Glomerular endothelial cell (primary cell): ENCODE results near the gene DOCK4. TPM values are rescaled to one million over a fixed set of nuclear protein-coding genes. Genes with fewer than 3 reads are reported as not detected.

Experiments
- DNase-seq: peaks from one replicate; pipeline ENCODE4 v3.0.0-alpha.2; 2011; ENCODE audit warnings: low read depth, low spot score; ENCODE audit errors: extremely low read depth
- total RNA-seq: library from RNA; depleted of rRNA; stranded (reverse); fragments of >200 nt; gene quantifications from 2 replicates; pipeline ENCODE4 v1.2.3, GENCODE V29; 2015

DOCK4 gene
- total RNA-seq, 1 donor from 2014 or later: 150 TPM

DNA sequence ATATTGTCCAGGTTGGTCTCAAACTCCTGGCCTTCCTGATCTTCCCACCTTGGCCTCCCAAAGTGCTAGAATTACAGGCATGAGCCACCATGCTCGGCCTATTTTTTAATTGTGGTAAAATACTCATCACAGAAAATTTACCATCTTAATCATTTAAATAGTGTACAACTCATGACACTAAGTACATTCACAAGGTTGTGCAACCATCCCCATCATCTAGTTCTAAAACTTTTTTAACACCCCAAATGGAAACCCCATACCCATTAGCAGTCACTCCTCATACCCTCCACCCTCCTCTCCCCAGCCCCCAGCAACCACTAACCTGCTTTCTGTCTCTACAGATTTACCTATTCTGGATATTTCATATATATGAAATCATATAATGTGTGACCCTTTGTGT lies 90.3 kb downstream of the DOCK4 start:
- DNase-seq: no peak

- no peak for DNase-seq
Observed at GRCh38 chr7:112113913-112114575, 92.2 kb downstream of the DOCK4 start.

- DNase-seq: no peak
Observed at GRCh38 chr7:112112822-112113255, 93.4 kb downstream of the DOCK4 start.

GRCh38 chr7:112110651-112111050 lies 95.5 kb downstream of the DOCK4 start:
- DNase-seq: no peak

DNA sequence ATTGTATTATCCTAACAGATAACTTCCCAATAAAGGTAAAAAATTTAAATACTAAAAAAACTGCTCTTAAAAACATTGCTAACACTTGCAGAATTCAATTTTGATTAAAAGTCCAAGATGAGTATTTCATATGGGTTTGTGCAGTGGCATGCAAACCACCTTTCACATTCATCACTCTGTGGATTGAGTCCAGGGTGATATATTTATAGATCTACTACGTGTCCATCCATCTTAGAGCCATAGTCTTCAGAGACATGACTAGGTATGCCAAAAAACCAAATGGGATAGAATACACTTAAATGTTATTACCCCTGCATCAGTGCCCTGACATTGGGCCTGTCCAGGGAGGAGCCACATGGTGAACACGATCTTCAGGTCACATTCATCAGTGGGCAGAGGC lies 96.0 kb downstream of the DOCK4 start:
- no peak for DNase-seq

- DNase-seq: no peak
Observed at GRCh38 chr7:112108981-112109380, 97.2 kb downstream of the DOCK4 start.

- no peak for DNase-seq
Observed at GRCh38 chr7:112105584-112106530, 100.3 kb downstream of the DOCK4 start.

- no peak for DNase-seq
Observed at GRCh38 chr7:112104120-112104519, 102.1 kb downstream of the DOCK4 start.

- no peak for DNase-seq
Observed at GRCh38 chr7:112103246-112103645, 103.0 kb downstream of the DOCK4 start.

GRCh38 chr7:112101201-112101846 lies 104.9 kb downstream of the DOCK4 start:
- no peak for DNase-seq

DNA sequence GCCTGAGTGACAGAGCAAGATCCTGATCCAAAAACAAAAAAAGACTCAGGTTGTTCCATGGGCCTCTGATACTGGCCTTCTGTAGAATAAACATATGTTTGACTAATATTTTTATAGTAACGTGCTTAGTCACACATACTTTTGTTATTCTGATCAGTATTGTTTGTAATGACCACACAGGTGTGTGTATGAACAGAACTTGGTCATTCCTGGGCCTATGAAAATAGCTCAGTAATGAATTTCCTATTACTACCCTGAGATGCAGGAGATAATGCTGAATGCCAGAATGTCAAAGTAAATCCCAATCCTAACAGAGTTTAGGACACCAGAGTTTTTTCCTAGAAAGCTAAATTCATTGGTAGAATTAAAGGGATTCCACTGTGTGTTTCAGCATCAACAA lies 108.7 kb downstream of the DOCK4 start:
- DNase-seq: no peak

- no peak for DNase-seq
Observed at GRCh38 chr7:112093409-112093808, 112.8 kb downstream of the DOCK4 start.

- DNase-seq: no peak
Observed at GRCh38 chr7:112092709-112093395, 113.3 kb downstream of the DOCK4 start.

DNA sequence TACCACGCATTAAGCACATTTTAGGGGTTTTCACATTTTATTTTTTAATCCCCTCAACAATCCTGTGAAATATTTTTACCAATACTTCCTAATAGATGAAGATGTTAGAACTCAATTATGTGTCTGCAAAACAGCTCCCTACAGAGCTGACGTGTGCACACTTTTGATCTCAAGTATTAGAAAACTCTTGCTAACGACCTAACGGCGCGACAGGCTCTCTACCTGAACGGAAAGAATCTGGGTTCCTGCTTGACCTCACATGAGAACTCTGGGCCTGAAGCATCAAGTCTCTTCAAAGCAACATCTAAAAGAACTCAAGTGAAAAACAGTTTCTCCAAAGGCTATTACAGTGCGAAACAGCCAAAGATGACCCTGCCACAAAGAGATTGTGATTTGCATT lies 113.9 kb downstream of the DOCK4 start:
- DNase-seq: no peak

GRCh38 chr7:112091768-112092167 lies 114.4 kb downstream of the DOCK4 start:
- no peak for DNase-seq

DNA sequence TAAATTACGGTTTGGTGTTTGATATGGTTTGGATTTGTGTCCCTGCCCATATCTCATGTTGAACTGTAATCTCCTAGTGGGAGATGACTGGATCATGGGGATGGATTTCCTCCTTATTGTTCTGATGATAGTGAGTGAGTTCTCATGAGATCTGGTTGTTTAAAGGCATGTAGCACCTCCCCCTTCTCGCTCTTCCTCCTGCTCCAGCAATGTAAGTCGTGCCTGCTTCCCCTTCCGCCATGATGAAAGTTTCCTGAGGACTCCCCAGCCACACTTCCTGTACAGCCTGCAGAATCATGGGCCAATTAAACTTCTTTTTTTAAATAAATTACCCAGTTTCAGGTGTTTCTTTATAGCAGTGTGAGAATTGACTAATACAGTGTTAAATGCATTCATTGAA lies 116.6 kb downstream of the DOCK4 start:
- no peak for DNase-seq

DNA sequence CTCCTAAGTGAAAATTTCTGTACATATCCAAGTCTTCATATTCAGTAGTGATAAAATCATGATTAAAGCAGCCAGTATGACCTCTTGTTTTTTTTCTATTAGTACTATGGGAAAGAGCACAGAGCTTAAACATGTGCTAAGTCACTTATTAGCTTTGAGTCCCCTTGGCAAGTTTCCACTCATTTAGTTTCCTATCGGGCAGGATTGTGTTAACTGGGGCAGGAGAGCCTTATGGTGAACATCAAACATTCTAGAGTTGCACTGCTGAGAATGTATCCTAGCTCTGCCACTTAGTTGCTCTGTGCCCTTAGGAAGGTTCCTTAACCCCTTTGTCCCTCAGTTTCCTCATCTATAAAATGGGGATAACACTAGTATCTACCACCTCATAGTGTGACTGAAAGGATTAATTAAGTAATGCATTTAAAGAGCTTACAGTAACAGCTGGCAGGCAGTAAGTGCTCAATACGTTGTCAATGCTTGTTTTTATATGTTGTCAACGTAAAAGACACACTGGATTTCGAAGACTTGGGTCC lies 117.6 kb downstream of the DOCK4 start:
- no peak for DNase-seq

GRCh38 chr7:112086496-112087254 lies 119.5 kb downstream of the DOCK4 start:
- DNase-seq: no peak

DNA sequence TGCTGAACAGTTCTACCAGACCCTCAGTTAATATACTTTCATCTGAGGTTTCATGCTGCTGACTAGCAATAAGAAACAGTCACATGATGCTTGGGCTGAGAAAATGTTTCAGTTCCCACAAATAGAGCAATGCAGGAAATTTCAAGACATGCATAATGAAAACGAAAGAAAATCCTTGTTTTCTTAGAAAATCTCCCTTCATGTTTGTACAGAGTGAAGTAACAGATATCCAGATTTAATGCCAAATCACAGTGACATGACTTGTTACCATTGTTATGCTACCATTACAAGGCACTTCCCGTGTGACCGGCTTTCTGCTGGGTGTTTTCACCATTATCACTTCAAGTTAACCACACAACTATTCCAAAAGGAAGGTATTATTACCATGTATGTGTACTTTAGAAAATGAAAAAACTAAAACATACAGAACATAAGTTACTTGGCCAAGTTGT lies 121.7 kb downstream of the DOCK4 start:
- DNase-seq: no peak
